Activated CD4-positive, alpha-beta T cell treated with anti-CD3 and anti-CD28 coated beads, Interleukin-2, Interleukin-4, amounts not matched to agents 100 ng/mL and 50 ng/mL, durations not matched to agents 16 hours and 8 hours (primary cell): Measurements from ENCODE around the gene PHRF1.
A peak's percentile ranks its signal among the peaks of the same experiment; 100 is the strongest.

Experiments used
- DNase-seq: peaks from one replicate; pipeline ENCODE4 v3.0.0-alpha.2; 2020; ENCODE audit warnings: low spot score

Gene PHRF1

GRCh38 chr11:601573-602245, 25.4 kb downstream of the PHRF1 start:
- no peak for DNase-seq

GRCh38 chr11:603154-603553, 26.9 kb downstream of the PHRF1 start:
- no peak for DNase-seq

GRCh38 chr11:605286-606129, 29.2 kb downstream of the PHRF1 start:
- no peak for DNase-seq

- no peak for DNase-seq
These were observed 30.0 kb downstream of the PHRF1 start for GRCh38 chr11:606245-606644.

GRCh38 chr11:607020-607780, 30.9 kb downstream of the PHRF1 start:
- no peak for DNase-seq

- no peak for DNase-seq
These were observed 31.8 kb downstream of the PHRF1 start for GRCh38 chr11:607971-608659.

GRCh38 chr11:608791-609251, 32.6 kb downstream of the PHRF1 start:
- no peak for DNase-seq

- no peak for DNase-seq
These were observed 33.1 kb downstream of the PHRF1 start for GRCh38 chr11:609341-609811.

- no peak for DNase-seq
These were observed 34.0 kb downstream of the PHRF1 start for GRCh38 chr11:610146-610801.

- DNase-seq: no peak
These were observed 35.0 kb downstream of the PHRF1 start for GRCh38 chr11:611001-611996.

- no peak for DNase-seq
These were observed 36.1 kb downstream of the PHRF1 start for GRCh38 chr11:612201-612960.

GRCh38 chr11:612961-613300, 36.7 kb downstream of the PHRF1 start:
- no peak for DNase-seq

GRCh38 chr11:613369-613968, 37.2 kb downstream of the PHRF1 start:
- peak; percentile 80 for DNase-seq

GRCh38 chr11:614021-614622, 37.9 kb downstream of the PHRF1 start:
- DNase-seq: no peak

GRCh38 chr11:614623-615503, 38.6 kb downstream of the PHRF1 start:
- no peak for DNase-seq

- peak; percentile 89 for DNase-seq
These were observed 39.4 kb downstream of the PHRF1 start, which contains the start of gene IRF7 for GRCh38 chr11:615504-616319. IRF7 (minus strand) TSS chr11:615950; CDS start chr11:615364, 586 bp downstream.
